HUES64 (cell line): ENCODE data around the gene GTPBP3.

ENCODE experiments used
- H3K27ac ChIP-seq: 2 replicates; pipeline ENCODE4 v1.7.0; 2013; ENCODE audit warnings: low read depth, low read length, inconsistent platforms
- H3K27me3 ChIP-seq: 2 replicates; pipeline ENCODE4 v1.6.1; 2013; ENCODE audit warnings: mild to moderate bottlenecking, low read length; ENCODE audit not compliant: insufficient read depth
- H3K36me3 ChIP-seq: 2 replicates; pipeline ENCODE4 v1.6.1; 2013; ENCODE audit warnings: mild to moderate bottlenecking, low read length; ENCODE audit not compliant: insufficient read depth
- H3K4me1 ChIP-seq: 2 replicates; pipeline ENCODE4 v1.6.1; 2013; ENCODE audit warnings: mild to moderate bottlenecking, low read length, moderate library complexity; ENCODE audit not compliant: insufficient read depth
- H3K4me3 ChIP-seq: 2 replicates; pipeline ENCODE4 v1.5.1; 2013; ENCODE audit warnings: mild to moderate bottlenecking, low read length, moderate library complexity
- H3K9ac ChIP-seq: 2 replicates; pipeline ENCODE4 v1.6.1; 2013; ENCODE audit warnings: mild to moderate bottlenecking, low read depth, low read length
- H3K9me3 ChIP-seq: 2 replicates; pipeline ENCODE4 v1.6.1; 2013; ENCODE audit warnings: low read depth, low read length; ENCODE audit not compliant: insufficient read depth
- WGBS: fragments of 150-250, 120-280 bp; methylation state at CpG from one replicate; pipeline ENCODE4 v1.1.7; 2013; ENCODE audit warnings: missing lambda C conversion rate; 5-methylcytosine and 5-hydroxymethylcytosine counted together

GTPBP3 gene

GRCh38 chr19:17391371-17392151, 54.2 kb downstream of the GTPBP3 start:
- Histone ChIP-seq H3K4me1 (no peaks in the 10 kb centered on the region), H3K27ac (no peak overlapping the region), H3K27me3 (peaks cover 6% of the 10 kb centered on the region), H3K4me3 (peak overlapping the region; percentile 77), H3K9ac (no peak overlapping the region), H3K9me3 (0 out of 2 replicates have a peak, but pooled peaks cover 2% of the 10 kb centered on the region), H3K36me3 (no peaks in the 10 kb centered on the region)
- WGBS = 17% methylated on average over 26 of the region's 26 CpGs
